ENCODE measurements around the gene TBC1D1.

GRCh38 chr4:37956941-37957340, 66.1 kb downstream of the TBC1D1 start:
- TF ChIP-seq CTCF (IDR thresholded peaks at IDR 0.05) (no peak), POLR2AphosphoS5 (IDR thresholded peaks at IDR 0.05; ENCODE audit: low read depth, low read length) (no peak), REST (IDR thresholded peaks at IDR 0.05; ENCODE audit: insufficient read depth in 1 of 2, low read depth in 2 of 2, low read length in 1 of 2) (no peak)
